Measurements from ENCODE around the gene TAS2R4.
"Not testable (repeated sequence)": the region's sequence is repeated elsewhere in the genome, so short reads cannot be mapped to it uniquely, and the experiment has no call there.

The TAS2R4 gene

DNA sequence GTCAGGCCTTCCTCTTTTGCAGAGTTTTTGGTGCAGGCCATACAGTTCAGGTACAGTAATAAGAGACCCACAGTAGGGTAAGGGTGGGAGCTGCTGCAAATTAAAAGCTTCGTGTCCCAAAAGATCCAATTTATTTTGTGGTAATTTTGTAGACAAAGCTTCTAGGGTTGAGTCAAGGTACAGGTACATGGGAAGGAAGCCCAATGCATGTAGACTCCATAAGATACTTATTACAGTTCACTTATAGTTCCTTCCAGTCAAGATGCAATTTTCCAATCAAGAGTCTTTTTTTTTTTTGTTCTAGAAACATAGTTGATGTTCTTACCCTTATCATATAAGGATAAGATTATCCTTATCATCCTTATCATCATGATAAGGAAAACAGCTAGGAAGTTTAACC lies at the start of gene TAS2R4:
TAS2R4 (plus strand) TSS at position 301 of the 400 bp plus-strand sequence. CDS start 1,815 bp downstream, outside the sequence.
- Mint-ChIP-seq H3K4me3 (no peak within 1 kb of the TSS), H3K27me3 (no peaks in the 10 kb centered on the region), H3K4me1 (peaks cover 6% of the 10 kb centered on the region), H3K36me3 (peaks cover 68% of the 10 kb centered on the region), H3K27ac (no peak within 1 kb of the TSS), H3K9me3 (peaks cover 6% of the 10 kb centered on the region)
- ATAC-seq: no peak

GRCh38 chr7:141729020-141729419 lies 47.5 kb upstream of the TAS2R4 start:
- no peak overlapping the region for H3K27ac Mint-ChIP-seq
- ATAC-seq: no peak

DNA sequence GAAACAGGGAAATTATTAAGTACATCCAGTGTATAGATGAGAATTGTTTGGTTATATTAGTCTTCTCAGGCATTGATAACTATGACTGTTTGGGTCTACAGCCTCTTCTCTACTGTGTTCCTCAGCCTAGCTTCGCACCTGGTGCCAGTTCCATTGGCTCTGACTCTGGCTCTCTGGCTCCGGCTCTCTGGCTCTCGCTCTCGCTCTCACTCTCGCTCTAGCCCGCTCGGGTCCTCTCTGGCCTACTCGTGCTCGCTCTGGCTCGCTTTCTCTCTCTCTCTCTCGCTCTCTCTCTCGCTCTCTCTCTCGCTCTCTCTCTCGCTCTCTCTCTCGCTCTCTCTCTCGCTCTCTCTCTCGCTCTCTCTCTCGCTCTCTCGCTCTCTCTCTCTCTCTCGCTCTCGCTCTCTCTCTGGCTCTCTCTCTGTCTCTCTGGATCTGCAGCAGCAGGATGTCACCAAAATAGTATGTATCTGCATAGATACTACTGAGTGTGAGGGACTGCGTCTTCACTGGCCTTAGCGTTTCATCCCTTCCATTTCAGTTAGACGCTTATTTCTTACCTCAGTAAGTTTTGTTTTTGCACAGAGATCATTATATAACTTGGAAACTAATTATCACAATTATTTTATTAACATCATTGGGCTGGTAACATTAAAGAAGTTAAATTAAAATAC lies 44.9 kb upstream of the TAS2R4 start:
- Mint-ChIP-seq H3K27ac (no peak overlapping the region), H3K27me3 (no peaks in the 10 kb centered on the region), H3K4me3 (no peak overlapping the region), H3K9me3 (no peaks in the 10 kb centered on the region), H3K36me3 (no peaks in the 10 kb centered on the region), H3K4me1 (peaks cover under 1% of the 10 kb centered on the region)
- no peak for ATAC-seq

More at GRCh38 chr7:141729020-141729419, 47.5 kb upstream of the TAS2R4 start:
- Mint-ChIP-seq H3K9me3 (no peaks in the 10 kb centered on the region), H3K27me3 (no peaks in the 10 kb centered on the region), H3K36me3 (no peaks in the 10 kb centered on the region), H3K4me1 (no peaks in the 10 kb centered on the region), H3K4me3 (no peak overlapping the region)

DNA sequence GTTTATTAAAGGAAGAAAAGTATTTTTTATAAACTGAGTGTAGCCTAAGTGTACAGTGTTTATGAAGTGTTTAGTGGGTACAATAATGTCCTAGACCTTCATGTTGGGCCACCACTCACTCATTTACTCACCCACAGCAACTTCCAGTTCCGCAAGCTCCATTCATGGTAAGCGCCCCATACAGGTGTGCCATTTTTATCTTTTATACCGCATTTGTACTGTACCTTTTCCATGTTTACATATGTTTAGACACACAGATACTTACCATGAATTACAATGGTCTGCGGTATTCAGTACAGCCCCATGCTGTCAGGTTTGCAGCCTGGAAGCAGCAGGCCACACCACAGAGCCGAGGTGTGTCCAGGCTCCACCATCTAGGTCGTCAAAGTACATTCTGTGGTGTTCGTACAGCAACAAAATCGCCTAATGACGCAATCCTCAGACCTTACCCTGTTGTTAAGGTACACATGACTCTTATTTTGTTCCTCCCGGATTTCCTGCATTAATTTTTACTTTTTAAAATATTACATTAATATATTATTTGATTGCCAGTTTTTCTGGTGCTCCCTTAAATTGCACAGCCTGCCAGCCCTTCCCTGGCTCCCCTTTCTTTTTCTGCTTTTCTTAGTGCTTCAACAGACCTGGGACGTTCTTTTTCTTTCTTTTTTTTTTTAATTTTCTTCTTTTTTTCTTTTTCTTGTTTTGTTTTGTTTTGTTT lies 39.2 kb upstream of the TAS2R4 start:
- no peaks in the 10 kb centered on the region for H3K27me3 Mint-ChIP-seq
- no peak for ATAC-seq
- peaks cover 18% of the 10 kb centered on the region for H3K36me3 Mint-ChIP-seq
- H3K27ac Mint-ChIP-seq: peak overlapping the region; percentile 99
- peaks cover 45% of the 10 kb centered on the region for H3K4me1 Mint-ChIP-seq
- H3K9me3 Mint-ChIP-seq: no peaks in the 10 kb centered on the region
- peak overlapping the region; percentile 99 for H3K4me3 Mint-ChIP-seq

- peaks cover 25% of the 10 kb centered on the region for H3K36me3 Mint-ChIP-seq
- no peaks in the 10 kb centered on the region for H3K9me3 Mint-ChIP-seq
- H3K27me3 Mint-ChIP-seq: no peaks in the 10 kb centered on the region
- ATAC-seq: peak; percentile 95
- H3K27ac Mint-ChIP-seq: peak within 1 kb of the TSS; percentile 99
- H3K4me1 Mint-ChIP-seq: peaks cover 51% of the 10 kb centered on the region
- peak within 1 kb of the TSS; percentile 99 for H3K4me3 Mint-ChIP-seq
Measured at GRCh38 chr7:141737836-141738591, 38.5 kb upstream of the TAS2R4 start, which contains the start of gene SSBP1. Gene SSBP1 (plus strand): TSS chr7:141738358. CDS start chr7:141739167, 809 bp downstream.

DNA sequence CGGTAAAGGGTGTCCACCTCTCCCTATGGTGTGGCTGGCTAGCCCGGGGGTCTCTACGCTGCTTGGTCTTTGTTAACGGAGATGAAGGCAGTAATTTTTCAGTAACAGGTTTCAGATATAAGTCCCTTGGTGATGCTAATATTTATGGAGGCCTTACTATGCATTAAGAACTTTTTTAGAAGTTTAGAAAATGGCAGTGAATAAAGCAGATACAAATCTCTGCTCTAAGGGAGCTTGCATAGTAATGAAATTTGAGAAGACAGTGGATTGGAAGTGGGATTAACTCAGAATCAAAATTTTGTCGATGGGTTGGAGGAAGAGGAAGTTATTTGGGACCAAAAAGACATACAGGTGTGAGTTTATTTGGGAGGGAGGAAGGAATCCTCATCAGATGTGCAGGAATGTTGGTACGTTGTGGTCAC lies 37.9 kb upstream of the TAS2R4 start:
- ATAC-seq: no peak
- Mint-ChIP-seq H3K4me1 (peaks cover 54% of the 10 kb centered on the region), H3K36me3 (peaks cover 31% of the 10 kb centered on the region), H3K27ac (peak overlapping the region; percentile 99), H3K27me3 (no peaks in the 10 kb centered on the region), H3K4me3 (peak overlapping the region; percentile 99), H3K9me3 (no peaks in the 10 kb centered on the region)

DNA sequence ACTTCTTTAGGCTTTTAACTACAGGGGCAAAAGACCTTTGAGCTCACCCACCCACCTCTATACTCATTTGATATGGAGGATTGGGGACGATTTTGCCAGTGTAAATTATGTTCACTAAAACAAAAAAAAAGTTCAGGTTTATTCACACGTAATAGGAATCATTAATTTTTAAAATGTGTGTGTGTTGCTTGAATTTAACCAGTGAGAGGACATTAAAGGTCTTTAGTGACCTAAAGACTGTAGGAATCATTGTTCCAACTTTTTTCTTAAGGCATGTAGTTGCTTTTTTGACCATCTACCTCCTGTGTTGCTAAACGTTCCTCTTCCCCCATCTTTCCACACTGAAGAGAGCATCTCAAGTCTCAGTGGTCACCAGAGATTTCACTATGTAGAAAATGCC lies 37.2 kb upstream of the TAS2R4 start:
- H3K4me1 Mint-ChIP-seq: peaks cover 56% of the 10 kb centered on the region
- no peaks in the 10 kb centered on the region for H3K9me3 Mint-ChIP-seq
- H3K27ac Mint-ChIP-seq: peak overlapping the region; percentile 99
- H3K36me3 Mint-ChIP-seq: peaks cover 37% of the 10 kb centered on the region
- ATAC-seq: no peak
- H3K4me3 Mint-ChIP-seq: peak overlapping the region; percentile 99
- H3K27me3 Mint-ChIP-seq: no peaks in the 10 kb centered on the region

GRCh38 chr7:141742229-141742628 lies 34.2 kb upstream of the TAS2R4 start:
- Mint-ChIP-seq H3K27me3 (no peaks in the 10 kb centered on the region), H3K4me1 (peaks cover 49% of the 10 kb centered on the region), H3K4me3 (no peak overlapping the region), H3K27ac (peak overlapping the region; percentile 42), H3K36me3 (peaks cover 60% of the 10 kb centered on the region), H3K9me3 (no peaks in the 10 kb centered on the region)
- no peak for ATAC-seq

GRCh38 chr7:141744131-141744530 lies 32.3 kb upstream of the TAS2R4 start:
- Mint-ChIP-seq H3K27ac (no peak overlapping the region), H3K36me3 (peaks cover 69% of the 10 kb centered on the region), H3K4me1 (peaks cover 33% of the 10 kb centered on the region), H3K4me3 (no peak overlapping the region), H3K9me3 (no peaks in the 10 kb centered on the region), H3K27me3 (no peaks in the 10 kb centered on the region)
- no peak for ATAC-seq

DNA sequence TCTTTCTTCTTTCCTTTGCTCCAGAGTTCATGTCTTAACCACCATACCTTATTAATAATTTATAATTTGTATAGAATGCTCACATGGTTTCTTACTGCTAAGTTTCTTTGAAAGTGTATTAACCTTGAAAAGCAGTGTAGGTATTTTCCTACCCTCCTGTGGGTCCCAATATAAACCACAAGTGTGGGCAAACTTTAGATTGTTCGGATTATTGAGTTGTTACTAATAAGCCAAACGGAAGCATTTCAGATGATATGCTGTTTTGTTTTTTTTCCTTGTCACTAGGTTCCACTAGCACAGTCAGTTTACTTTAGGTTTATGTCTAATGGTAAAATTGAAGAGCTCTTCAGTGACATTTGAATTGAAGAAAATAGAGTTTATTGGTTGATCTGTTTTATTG lies 28.1 kb upstream of the TAS2R4 start:
- Mint-ChIP-seq H3K27ac (no peak overlapping the region), H3K4me3 (no peak overlapping the region), H3K4me1 (peaks cover 4% of the 10 kb centered on the region), H3K27me3 (no peaks in the 10 kb centered on the region), H3K36me3 (peaks cover 83% of the 10 kb centered on the region), H3K9me3 (peaks cover 4% of the 10 kb centered on the region)
- ATAC-seq: no peak

DNA sequence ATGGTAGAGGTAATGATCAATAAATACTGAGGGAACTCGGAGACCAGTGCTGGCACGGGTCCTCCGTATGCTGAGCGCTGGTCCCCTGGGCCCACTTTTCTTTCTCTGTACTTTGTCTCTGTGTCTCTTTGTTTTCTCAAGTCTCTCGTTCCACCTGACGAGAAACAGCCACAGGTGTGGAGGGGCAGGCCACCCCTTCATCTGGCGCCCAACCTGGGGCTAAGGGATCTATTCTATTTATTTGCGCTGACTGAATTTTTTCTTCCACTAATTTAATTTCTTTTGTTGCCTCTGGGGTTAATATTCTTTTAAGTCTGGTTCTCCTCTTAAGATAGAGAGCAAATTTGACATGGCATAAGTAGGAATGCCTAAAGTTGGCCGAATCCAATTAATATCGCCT lies 24.6 kb upstream of the TAS2R4 start:
- not testable (repeated sequence) for ATAC-seq, H3K27me3 Mint-ChIP-seq, H3K4me1 Mint-ChIP-seq, H3K4me3 Mint-ChIP-seq, H3K9me3 Mint-ChIP-seq, H3K27ac Mint-ChIP-seq
- peaks cover 87% of the 10 kb centered on the region for H3K36me3 Mint-ChIP-seq

DNA sequence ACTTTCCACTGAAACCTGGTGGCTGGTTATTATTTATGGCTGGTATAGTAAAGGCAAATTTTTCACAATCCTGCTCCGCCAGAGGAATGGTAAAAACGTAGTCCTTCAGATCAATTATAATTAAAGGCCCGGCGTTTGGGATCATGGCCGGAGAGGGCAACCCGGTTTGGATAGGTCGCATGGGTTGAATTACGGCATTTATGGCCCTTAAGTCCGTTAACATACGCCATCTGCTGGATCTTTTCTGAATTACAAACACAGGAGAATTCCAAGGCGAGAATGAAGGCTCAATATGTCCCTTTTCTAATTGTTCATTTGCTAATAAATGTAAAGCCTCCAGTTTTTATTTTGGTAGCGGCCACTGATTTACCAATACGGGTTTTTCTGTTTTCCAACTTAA lies 23.8 kb upstream of the TAS2R4 start:
- Mint-ChIP-seq H3K9me3 (peaks cover 4% of the 10 kb centered on the region), H3K27me3 (no peaks in the 10 kb centered on the region), H3K27ac (no peak overlapping the region), H3K36me3 (peaks cover 94% of the 10 kb centered on the region), H3K4me3 (no peak overlapping the region), H3K4me1 (peaks cover 6% of the 10 kb centered on the region)
- ATAC-seq: no peak

GRCh38 chr7:141754939-141755338 lies 21.5 kb upstream of the TAS2R4 start:
- peaks cover 6% of the 10 kb centered on the region for H3K4me1 Mint-ChIP-seq
- H3K27me3 Mint-ChIP-seq: no peaks in the 10 kb centered on the region
- ATAC-seq: no peak
- H3K36me3 Mint-ChIP-seq: peaks cover 99% of the 10 kb centered on the region
- H3K27ac Mint-ChIP-seq: no peak overlapping the region
- peaks cover 4% of the 10 kb centered on the region for H3K9me3 Mint-ChIP-seq
- no peak overlapping the region for H3K4me3 Mint-ChIP-seq

- H3K9me3 Mint-ChIP-seq: no peaks in the 10 kb centered on the region
- no peak within 1 kb of the TSS for H3K27ac Mint-ChIP-seq
- H3K27me3 Mint-ChIP-seq: no peaks in the 10 kb centered on the region
- H3K4me3 Mint-ChIP-seq: no peak within 1 kb of the TSS
- H3K4me1 Mint-ChIP-seq: no peaks in the 10 kb centered on the region
- no peak for ATAC-seq
- peaks cover 77% of the 10 kb centered on the region for H3K36me3 Mint-ChIP-seq
Measured at GRCh38 chr7:141763797-141764196, 12.7 kb upstream of the TAS2R4 start, which contains the start of gene TAS2R3. Gene TAS2R3 (plus strand): TSS chr7:141764097. CDS start chr7:141764159, 62 bp downstream.

GRCh38 chr7:141770083-141770583 lies 6.3 kb upstream of the TAS2R4 start:
- not testable (repeated sequence) for H3K27me3 Mint-ChIP-seq, H3K4me3 Mint-ChIP-seq, ATAC-seq, H3K4me1 Mint-ChIP-seq, H3K9me3 Mint-ChIP-seq, H3K27ac Mint-ChIP-seq
- H3K36me3 Mint-ChIP-seq: peaks cover 62% of the 10 kb centered on the region

Data from stimulated activated memory B cell treated with anti-CD40 and anti-IgM and Interleukin-4, amounts not matched to agents 10 μg/mL and 1 μg/mL and 100 μg/mL, for 72 hours (primary cell).